GM23248 (cell line): ENCODE results near the gene C5orf15. TPM values are rescaled to one million over a fixed set of nuclear protein-coding genes. Genes with fewer than 3 reads are reported as not detected.
"Not testable (repeated sequence)": the region's sequence is repeated elsewhere in the genome, so short reads cannot be mapped to it uniquely, and the experiment has no call there.

ENCODE experiments used
- DNase-seq: peaks from one replicate; pipeline ENCODE4 v3.0.0-alpha.2; 2015
- H2AFZ ChIP-seq: fragments of 200-600 bp; sonication (generic); 2 replicates; pipeline ENCODE4 v1.6.1; 2016; ENCODE audit warnings: antibody characterized with exemption
- H3F3A ChIP-seq: fragments of 200-600 bp; sonication (generic); 2 replicates; pipeline ENCODE4 v1.6.1; 2016; ENCODE audit warnings: mild to moderate bottlenecking, antibody characterized with exemption, mixed run types; ENCODE audit not compliant: insufficient read depth
- H3K27ac ChIP-seq: fragments of 200-600 bp; sonication (generic); 2 replicates; pipeline ENCODE4 v1.5.1; 2016; ENCODE audit warnings: mild to moderate bottlenecking
- H3K27me3 ChIP-seq: fragments of 200-600 bp; sonication (generic); replicated peaks from 2 replicates; pipeline ENCODE4 v1.6.1; 2016; ENCODE audit warnings: mild to moderate bottlenecking; ENCODE audit not compliant: insufficient read depth
- H3K36me3 ChIP-seq: fragments of 200-600 bp; sonication (generic); 2 replicates; pipeline ENCODE4 v1.6.1; 2016; ENCODE audit warnings: low read depth, mild to moderate bottlenecking
- H3K4me1 ChIP-seq: fragments of 200-600 bp; sonication (generic); 2 replicates; pipeline ENCODE4 v1.6.1; 2016; ENCODE audit warnings: mild to moderate bottlenecking; ENCODE audit not compliant: insufficient read depth
- H3K4me2 ChIP-seq: fragments of 200-600 bp; sonication (generic); one replicate; pipeline ENCODE4 v1.6.1; 2016; ENCODE audit warnings: mild to moderate bottlenecking; ENCODE audit not compliant: unreplicated experiment
- H3K4me3 ChIP-seq: fragments of 200-600 bp; sonication (generic); 2 replicates; pipeline ENCODE4 v1.5.1; 2016; ENCODE audit warnings: mild to moderate bottlenecking
- H3K79me2 ChIP-seq: fragments of 200-600 bp; sonication (generic); 2 replicates; pipeline ENCODE4 v1.6.1; 2016; ENCODE audit warnings: mild to moderate bottlenecking; ENCODE audit not compliant: insufficient read depth
- H3K9ac ChIP-seq: fragments of 200-600 bp; sonication (generic); 2 replicates; pipeline ENCODE4 v1.6.1; 2016; ENCODE audit warnings: mild to moderate bottlenecking
- H3K9me2 ChIP-seq: fragments of 200-600 bp; sonication (generic); 2 replicates; pipeline ENCODE4 v1.6.1; 2016; ENCODE audit warnings: mixed run types, mild to moderate bottlenecking, moderate library complexity; ENCODE audit not compliant: insufficient read depth
- H3K9me3 ChIP-seq: fragments of 200-600 bp; sonication (generic); one replicate; pipeline ENCODE4 v1.6.1; 2017; ENCODE audit warnings: low read depth
- H4K20me1 ChIP-seq: fragments of 200-600 bp; sonication (generic); 2 replicates; pipeline ENCODE4 v1.6.0; 2016; ENCODE audit not compliant: insufficient read depth
- EZH2 ChIP-seq: fragments of 200-600 bp; sonication (generic); IDR thresholded peaks from 2 replicates; pipeline ENCODE4 v1.6.1; 2018; ENCODE audit warnings: antibody characterized with exemption, mild to moderate bottlenecking; ENCODE audit not compliant: insufficient read depth, poor library complexity, severe bottlenecking
- EZH2phosphoT487 ChIP-seq: fragments of 200-600 bp; sonication (generic); IDR thresholded peaks from 2 replicates; pipeline ENCODE4 v1.6.1; 2018; ENCODE audit warnings: antibody characterized with exemption, moderate library complexity, mild to moderate bottlenecking, low read depth; ENCODE audit not compliant: insufficient read depth
- WGBS, 2 experiments: methylation state at CpG; one replicate each; pipeline ENCODE4 v1.1.6; 2015 to 2017; ENCODE audit warnings: low lambda C conversion rate in 2 of 2, low coverage in 1 of 2; ENCODE audit errors: missing lambda C conversion rate in 2 of 2; 5-methylcytosine and 5-hydroxymethylcytosine counted together
- in situ Hi-C: fragments of 300-500 bp; cut with MboI; formaldehyde crosslinking; loops from 2 replicates; pipeline ENCODE4 v1.15.0; 2020
- polyA plus RNA-seq: library from polyadenylated mRNA; unstranded; fragments of >200 nt; fragmentation: Nextera tagmentation; extraction: Ambion mirVana; gene quantifications from 2 replicates; pipeline ENCODE4 v1.2.1, GENCODE V29; 2016
- total RNA-seq: library from RNA; depleted of rRNA; stranded (reverse); fragments of >200 nt; shearing (Covaris generic); gene quantifications from 2 replicates; pipeline ENCODE4 v1.2.3, GENCODE V29; 2014

C5orf15 gene
- total and polyA plus RNA-seq, 2 experiments from 2014 or later, result 122 to 128 TPM

- no peak overlapping the region for H3K4me2 ChIP-seq
- WGBS, 2 experiments, result 95 to 96% methylated on average over 11 of the region's 11 CpGs
- no peak overlapping the region for H3K4me3 ChIP-seq
- H3K36me3 ChIP-seq, result peaks cover 20% of the 10 kb centered on the region
- H4K20me1 ChIP-seq, result no peaks in the 10 kb centered on the region
- DNase-seq, result no peak
- H3K27ac ChIP-seq, result no peak overlapping the region
- in situ Hi-C loops, result no loop called here
- no peaks in the 10 kb centered on the region for H3K9me2 ChIP-seq
- peaks cover 82% of the 10 kb centered on the region for H3K79me2 ChIP-seq
- no peak for TF ChIP-seq EZH2phosphoT487
- no peak overlapping the region for H3K9ac ChIP-seq
- no peaks in the 10 kb centered on the region for H3K27me3 ChIP-seq
- peaks cover 19% of the 10 kb centered on the region for H3K4me1 ChIP-seq
- H3K9me3 ChIP-seq, result no peaks in the 10 kb centered on the region
- no peak overlapping the region for H2AFZ ChIP-seq
- H3F3A ChIP-seq, result peaks cover 28% of the 10 kb centered on the region
Measured at GRCh38 chr5:133959643-133960042, 8.8 kb downstream of the C5orf15 start.

- no peak for TF ChIP-seq EZH2
- no peak for TF ChIP-seq EZH2phosphoT487
- Histone ChIP-seq H3K9me3 (no peaks in the 10 kb centered on the region), H3K36me3 (peaks cover 20% of the 10 kb centered on the region), H3K27ac (no peak overlapping the region), H3K4me2 (no peak overlapping the region), H3F3A (peaks cover 26% of the 10 kb centered on the region), H3K27me3 (no peaks in the 10 kb centered on the region), H3K4me3 (no peak overlapping the region), H4K20me1 (no peaks in the 10 kb centered on the region), H3K9me2 (no peaks in the 10 kb centered on the region), H3K9ac (no peak overlapping the region), H3K4me1 (peaks cover 19% of the 10 kb centered on the region), H3K79me2 (peaks cover 62% of the 10 kb centered on the region), H2AFZ (no peak overlapping the region)
- in situ Hi-C loops, result no loop called here
- DNase-seq, result no peak
- WGBS, 2 experiments, result 96 to 100% methylated on average over 1 of the region's 1 CpG
Measured at GRCh38 chr5:133957591-133957990, 10.8 kb downstream of the C5orf15 start.

DNA sequence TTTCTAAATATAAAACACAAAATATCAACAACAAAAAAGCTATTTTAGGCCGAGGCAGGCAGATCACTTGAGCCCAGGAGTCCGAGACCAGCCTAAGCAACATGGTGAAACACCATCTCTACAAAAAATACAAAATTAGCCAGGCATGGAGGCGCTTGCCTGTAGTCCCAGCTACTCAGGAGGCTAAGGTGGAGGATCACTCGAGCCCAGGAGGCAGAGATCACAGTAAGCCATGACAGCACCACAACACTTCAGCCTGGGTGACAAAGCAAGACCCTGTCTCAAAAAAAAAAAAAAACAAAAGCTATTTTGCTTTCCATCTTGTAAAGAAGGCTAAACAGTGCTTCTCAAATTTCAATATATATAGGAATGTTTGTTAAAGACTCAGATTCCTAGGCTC lies 11.3 kb downstream of the C5orf15 start:
- Histone ChIP-seq H3K4me1 (peaks cover 18% of the 10 kb centered on the region), H3K9me3 (no peaks in the 10 kb centered on the region), H3K27me3 (no peaks in the 10 kb centered on the region), H3K4me3 (no peak overlapping the region), H3K79me2 (peaks cover 56% of the 10 kb centered on the region), H2AFZ (no peak overlapping the region), H3K9me2 (no peaks in the 10 kb centered on the region), H4K20me1 (no peaks in the 10 kb centered on the region), H3K27ac (no peak overlapping the region), H3F3A (peaks cover 32% of the 10 kb centered on the region), H3K4me2 (no peak overlapping the region), H3K36me3 (peaks cover 20% of the 10 kb centered on the region), H3K9ac (no peak overlapping the region)
- no peak for DNase-seq
- in situ Hi-C loops, result no loop called here
- TF ChIP-seq EZH2phosphoT487 (no peak), EZH2 (no peak)
- 93 to 99% methylated on average over 4 of the region's 4 CpGs for WGBS, 2 experiments

GRCh38 chr5:133956196-133956595 lies 12.2 kb downstream of the C5orf15 start:
- WGBS, 2 experiments, result 92% methylated on average over 1 of the region's 1 CpG
- not testable (repeated sequence) for DNase-seq
- peaks cover 20% of the 10 kb centered on the region for H3K36me3 ChIP-seq

DNA sequence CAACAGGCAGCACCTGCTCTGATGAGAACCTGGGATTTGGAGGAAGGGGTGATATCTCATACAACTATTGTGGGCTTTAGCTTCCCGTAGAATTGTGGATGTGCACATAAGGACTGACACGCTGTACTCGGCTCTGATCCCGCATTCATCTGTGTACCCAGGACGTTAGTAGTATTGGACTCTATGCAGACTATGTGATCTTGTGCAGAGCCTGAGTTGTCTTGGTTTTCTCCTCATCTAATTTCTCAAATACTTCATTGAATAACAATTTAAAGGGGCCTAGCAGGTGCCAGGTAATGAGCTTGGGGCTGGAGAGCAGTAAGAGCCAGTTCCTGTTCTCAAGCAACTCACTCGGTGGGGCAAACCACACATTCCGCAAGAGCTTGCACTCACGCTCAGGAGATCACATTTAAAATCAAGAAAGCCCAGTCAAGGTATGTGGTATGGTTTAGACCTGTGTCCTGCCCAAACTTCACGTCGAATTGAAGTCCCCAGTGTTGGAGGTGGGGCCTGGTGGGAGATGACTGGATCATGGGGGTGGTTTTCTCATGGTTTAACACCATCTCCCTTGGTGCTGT lies 14.8 kb downstream of the C5orf15 start:
- Histone ChIP-seq H3K27ac (peak overlapping the region; percentile 67), H3K9ac (0 out of 2 replicates have a peak overlapping the region, but pooled peaks have one; percentile 10), H3K4me1 (peaks cover 13% of the 10 kb centered on the region), H2AFZ (peak overlapping the region; percentile 53; the same call in 1 of the 2 replicates), H3K4me3 (no peak overlapping the region), H3K36me3 (peaks cover 18% of the 10 kb centered on the region), H3K79me2 (peaks cover 22% of the 10 kb centered on the region), H3F3A (peaks cover 35% of the 10 kb centered on the region), H3K9me3 (no peaks in the 10 kb centered on the region), H3K9me2 (no peaks in the 10 kb centered on the region), H3K4me2 (peak overlapping the region; percentile 37), H4K20me1 (no peaks in the 10 kb centered on the region), H3K27me3 (no peaks in the 10 kb centered on the region)
- 80 to 82% methylated on average over 10 of the region's 10 CpGs for WGBS, 2 experiments
- in situ Hi-C loops, result no loop called here
- no peak for DNase-seq
- TF ChIP-seq EZH2phosphoT487 (no peak), EZH2 (no peak)

More at GRCh38 chr5:133956196-133956595, 12.2 kb downstream of the C5orf15 start:
- in situ Hi-C loops, H3K4me2 ChIP-seq, H3K27ac ChIP-seq, H3K27me3 ChIP-seq, H3K9me2 ChIP-seq, H3K9me3 ChIP-seq, H3K4me3 ChIP-seq, H2AFZ ChIP-seq, H4K20me1 ChIP-seq, H3K9ac ChIP-seq: not testable (repeated sequence)
- H3F3A ChIP-seq, result peaks cover 35% of the 10 kb centered on the region
- H3K79me2 ChIP-seq, result peaks cover 48% of the 10 kb centered on the region
- peaks cover 13% of the 10 kb centered on the region for H3K4me1 ChIP-seq
